ENCODE measurements around the gene MBLAC2.

The MBLAC2 gene

GRCh38 chr5:90461288-90461687 lies 13.3 kb downstream of the MBLAC2 start:
- no peak for DNase-seq (ENCODE audit: low spot score)

DNA sequence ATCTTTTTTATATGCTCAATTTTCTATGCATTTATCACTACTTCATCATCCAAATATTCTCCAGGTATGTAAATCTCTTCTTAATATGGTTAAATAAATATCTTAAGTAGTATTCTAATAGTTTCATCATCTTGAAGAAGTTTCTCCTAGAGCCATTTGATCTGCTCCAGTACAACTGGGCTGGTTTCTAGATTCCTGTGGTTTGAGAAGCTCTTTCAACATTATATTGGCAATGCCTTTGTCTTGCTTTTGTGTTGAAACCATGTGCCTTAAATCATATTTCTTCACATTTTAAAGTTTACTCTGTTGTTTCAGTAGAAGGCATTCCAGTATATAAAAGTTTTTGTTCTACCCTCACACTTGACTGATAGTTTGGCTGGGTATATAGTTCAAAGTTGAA lies 27.6 kb downstream of the MBLAC2 start:
- DNase-seq (ENCODE audit: low spot score): no peak

- no peak for DNase-seq (ENCODE audit: low spot score)
These were observed 33.9 kb downstream of the MBLAC2 start for GRCh38 chr5:90440644-90441043.

DNA sequence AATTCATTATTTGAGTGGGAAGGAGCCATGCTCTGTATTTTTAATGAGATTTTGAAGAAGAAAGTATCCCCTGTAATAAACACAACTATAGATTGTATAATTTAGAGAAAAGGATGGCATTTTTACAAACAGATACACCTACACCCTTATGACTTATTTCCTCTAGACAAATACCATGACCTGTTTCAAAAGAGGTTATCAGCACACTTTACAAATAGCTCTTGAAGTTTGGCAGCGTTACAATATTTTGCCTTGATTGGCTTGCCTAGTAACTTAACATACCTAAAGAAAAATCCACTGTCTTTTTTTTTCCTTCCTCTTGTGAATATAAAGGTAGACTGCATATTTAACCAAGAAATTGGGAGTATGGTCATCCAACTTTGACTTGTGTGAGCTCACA lies 36.5 kb downstream of the MBLAC2 start:
- no peak for DNase-seq (ENCODE audit: low spot score)

DNA sequence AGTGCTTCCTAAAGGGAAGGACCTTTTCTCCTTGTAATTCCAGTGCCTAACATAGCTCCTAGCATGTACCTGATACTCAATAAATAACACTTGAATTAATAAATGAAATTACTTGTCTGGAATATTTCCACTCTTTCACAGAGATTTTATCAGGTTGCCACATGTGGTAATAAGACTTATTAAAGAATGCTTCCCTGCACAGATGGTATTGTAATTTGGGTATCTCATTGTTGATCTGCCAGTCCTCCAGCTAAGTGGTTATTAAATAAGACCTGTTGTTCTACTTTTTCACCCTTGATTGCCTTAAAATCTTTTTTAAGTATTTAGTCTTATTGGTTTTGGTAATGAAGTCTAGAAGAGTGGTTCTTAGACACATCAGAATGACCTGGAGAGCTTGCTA lies 36.9 kb downstream of the MBLAC2 start:
- no peak for DNase-seq (ENCODE audit: low spot score)

- no peak for DNase-seq (ENCODE audit: low spot score)
These were observed 40.4 kb downstream of the MBLAC2 start for GRCh38 chr5:90434116-90434714.

DNA sequence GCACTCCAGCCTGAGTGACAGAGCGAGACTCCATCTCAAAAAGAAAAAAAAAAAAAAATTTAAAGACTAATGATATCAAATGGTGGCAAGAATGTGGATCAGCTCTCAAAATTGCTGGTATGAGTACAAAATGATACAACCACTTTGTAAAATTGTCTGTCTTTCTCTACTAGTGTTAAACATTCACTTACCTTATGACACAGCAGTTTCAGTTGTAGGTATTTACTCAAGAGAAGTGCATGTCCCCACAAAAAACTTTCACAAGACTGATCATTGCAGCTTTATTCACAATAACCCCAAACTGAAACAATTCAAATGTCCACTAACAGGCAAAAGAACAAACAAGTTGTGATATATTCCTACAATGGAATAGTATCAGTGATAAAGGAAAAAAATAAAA lies 50.3 kb downstream of the MBLAC2 start:
- DNase-seq (ENCODE audit: low spot score): no peak

GRCh38 chr5:90421136-90421535 lies 53.4 kb downstream of the MBLAC2 start:
- no peak for DNase-seq (ENCODE audit: low spot score)

DNA sequence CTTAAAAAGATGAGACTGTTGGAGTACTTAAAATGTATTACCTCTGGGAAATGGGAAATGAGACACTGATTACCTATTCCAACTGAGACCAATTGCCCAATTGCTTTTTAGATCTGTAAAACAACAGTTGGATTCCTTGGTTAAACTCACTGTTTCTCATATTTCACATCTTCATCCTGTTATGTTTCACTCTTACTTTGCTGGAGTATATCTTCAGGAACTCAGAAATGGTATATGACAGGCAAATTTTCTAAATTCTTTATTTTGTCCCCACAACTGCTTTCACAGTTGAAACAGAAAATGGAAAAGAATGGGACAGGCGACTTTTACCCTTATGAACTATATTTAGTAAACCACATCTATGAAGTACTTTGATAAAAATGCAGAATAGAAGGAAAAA lies 56.4 kb downstream of the MBLAC2 start:
- no peak for DNase-seq (ENCODE audit: low spot score)

DNA sequence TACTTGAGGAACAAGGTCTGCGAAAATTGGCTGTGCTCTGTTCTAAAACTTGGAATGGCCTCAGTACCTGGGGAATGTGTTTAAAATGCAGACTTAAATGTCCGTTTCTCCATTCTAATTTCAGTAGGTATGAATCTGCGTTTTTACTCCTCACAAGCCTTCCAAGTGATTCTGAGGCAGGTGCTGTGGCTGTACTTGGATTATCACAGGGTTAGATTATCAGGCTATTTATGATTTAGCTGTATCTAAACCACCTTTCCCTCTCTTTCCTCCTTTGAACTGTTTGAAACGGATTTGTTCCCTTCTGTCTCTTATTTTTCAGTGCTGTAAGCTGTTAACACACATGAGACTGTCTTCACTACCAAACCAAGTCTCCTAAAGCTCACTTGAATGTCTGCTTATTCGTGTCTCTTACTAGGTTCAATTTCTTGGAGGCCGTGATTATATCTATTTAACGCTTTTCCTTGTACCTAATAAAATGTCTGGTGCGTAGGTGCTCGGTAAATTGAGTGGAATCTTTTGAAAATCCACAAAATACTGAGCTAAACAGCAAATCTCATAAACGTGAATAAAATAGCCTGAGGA lies 64.3 kb downstream of the MBLAC2 start:
- no peak for DNase-seq (ENCODE audit: low spot score)

DNA sequence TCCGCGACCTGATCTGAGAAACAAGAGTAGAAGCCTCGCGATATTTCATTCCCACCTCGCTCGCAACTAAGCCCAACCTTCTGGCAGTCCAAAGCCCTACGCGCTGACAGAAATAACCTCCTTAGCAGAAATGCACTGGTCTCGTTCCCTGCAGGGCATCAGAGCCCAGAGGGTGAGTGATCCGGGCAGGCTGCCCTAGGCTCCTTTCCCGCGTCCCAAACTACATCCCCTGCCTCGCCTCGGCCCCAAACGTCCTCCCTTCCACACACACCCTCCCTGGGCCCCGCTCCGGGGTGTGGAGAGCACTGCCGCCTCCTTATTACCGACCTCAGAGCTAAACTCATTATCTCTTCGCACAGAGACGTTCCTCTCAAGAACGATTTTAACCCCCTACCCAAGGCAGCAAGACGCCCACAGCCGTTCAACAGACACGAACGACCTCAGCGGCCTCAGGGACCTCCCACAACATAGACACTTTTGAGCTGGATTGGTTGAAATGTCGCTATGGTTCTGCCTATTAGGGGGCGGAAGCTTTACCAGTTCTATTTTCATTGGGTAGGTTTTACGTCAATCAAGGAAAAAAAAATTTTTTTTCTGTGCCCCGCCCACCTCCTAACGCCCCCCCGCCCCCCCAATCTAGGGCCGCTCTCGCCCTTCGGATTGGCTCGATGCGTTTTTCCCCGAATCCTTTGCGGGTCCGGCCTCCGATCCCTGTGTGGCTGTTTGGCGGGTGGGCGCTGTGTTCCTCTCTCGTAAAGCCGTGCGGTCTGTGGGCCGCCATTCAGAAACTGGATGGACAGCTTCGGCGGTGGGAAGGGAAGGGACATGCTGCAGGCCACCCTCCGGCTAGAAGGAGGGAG lies 65.0 kb downstream of the MBLAC2 start, which contains the start of gene CETN3:
TSS of gene CETN3 (minus strand) at position 439 of the 860 bp plus-strand sequence. CDS start at position 344, 95 bp downstream.
- DNase-seq (ENCODE audit: low spot score): peak; percentile 75

GRCh38 chr5:90408571-90409317 lies 65.8 kb downstream of the MBLAC2 start:
- DNase-seq (ENCODE audit: low spot score): no peak

All from COLO829 (cell line).